Psoas muscle (tissue), 8 donors: ENCODE measurements around the gene EYA4. TPM values are rescaled to one million over a fixed set of nuclear protein-coding genes. Genes with fewer than 3 reads are reported as not detected.
A peak's percentile ranks its signal among the peaks of the same experiment; 100 is the strongest.

Experiments
- ATAC-seq, 4 donors: fragments of 200-7000 bp; cut with Tn5 transposase; one replicate each; pipeline ENCODE4 v1.9.1; 2020; ENCODE audit warnings: moderate library complexity in 3 of 4, mild to moderate bottlenecking in 2 of 4
- DNase-seq, 2 donors: peaks; one replicate each; pipeline ENCODE4 v3.0.0-alpha.2; 2020
- H3K27ac ChIP-seq: fragments of 200-600 bp; one replicate; pipeline ENCODE4 v1.8.0; 2022
- H3K27me3 ChIP-seq, 3 donors: fragments of 200-600 bp in 1 of 3; one replicate each; pipeline versions ENCODE4 v1.6.1 to v1.8.0; 2013 to 2022; ENCODE audit warnings: low read length in 2 of 3, mild to moderate bottlenecking in 2 of 3, moderate library complexity in 1 of 3; ENCODE audit not compliant: insufficient read depth in 3 of 3
- H3K36me3 ChIP-seq, 2 donors: fragments of 200-600 bp in 1 of 2; one replicate each; pipeline versions ENCODE4 v1.6.1 to v1.8.0; 2013 to 2022; ENCODE audit warnings: low read depth in 1 of 2, mild to moderate bottlenecking in 1 of 2, moderate library complexity in 1 of 2; ENCODE audit not compliant: insufficient read depth in 1 of 2
- H3K4me1 ChIP-seq: fragments of 200-600 bp; one replicate; pipeline ENCODE4 v1.8.0; 2022
- H3K4me3 ChIP-seq: fragments of 200-600 bp; one replicate; pipeline ENCODE4 v1.8.0; 2022; ENCODE audit warnings: mild to moderate bottlenecking
- H3K9me3 ChIP-seq: fragments of 200-600 bp; one replicate; pipeline ENCODE4 v1.8.0; 2022
- CTCF ChIP-seq: fragments of 200-600 bp; IDR thresholded peaks from one replicate; pipeline ENCODE4 v1.8.0; 2022; ENCODE audit warnings: antibody characterized with exemption
- WGBS, 3 donors: extraction: QIAGEN DNeasy Blood & Tissue Kit; methylation state at CpG; one replicate each; pipeline versions ENCODE4 v1.1.6 to v1.1.7; 2013; 5-methylcytosine and 5-hydroxymethylcytosine counted together
- intact Hi-C, 2 donors: fragments of 100-400 bp; cut with DNase I; formaldehyde crosslinking; loops; one replicate each; pipeline versions ENCODE4 v1.11.0 to v1.14.2; 2022
- polyA plus RNA-seq, 3 donors: library from polyadenylated mRNA; stranded (reverse); fragments of 200-250 nt; gene quantifications; one replicate each; pipeline ENCODE4 v1.2.3, GENCODE V29; 2013
- total RNA-seq, 4 donors: library from RNA; stranded (reverse); fragmentation: NEBNext Ultra II Directional in 2 of 4; extraction: Animal tissue kit (Norgen Biotek cat#: 25700) in 2 of 4; gene quantifications; one replicate each; pipeline versions ENCODE4 v1.2.1 to v1.2.4, GENCODE V29; 2021 to 2023
- donor health status: healthy with polysubstance abuse.
- donor health status: DM: no; HTN: no; CAD: no; lungs with moderate emphysema.
- donor health status: Bipolar disorder and iron deficiency.
- donor health status: healthy.
- donor health status: DM: yes; HTN: yes; CAD: no.
- donor health status: DM: no; HTN: no; CAD: no.
- donor health status: DM: no; HTN: no; CAD: no.
- donor health status: DM: yes; HTN: yes; CAD: no.

Gene EYA4
- total and polyA plus RNA-seq, 7 donors, result 5.6 to 48.3 (median 32.8) TPM

- DNase-seq (no peak), ATAC-seq (no peak)
- Histone ChIP-seq H3K4me3 (no peak overlapping the region), H3K27ac (peak overlapping the region; percentile 59), H3K4me1 (peaks cover 18% of the 10 kb centered on the region), H3K36me3 (no peaks in the 10 kb centered on the region), H3K9me3 (no peaks in the 10 kb centered on the region), H3K27me3 (no peaks in the 10 kb centered on the region)
- TF ChIP-seq CTCF, result no peak
- intact Hi-C loops, result no loop called here
- WGBS, 3 donors, result 72 to 86% (median 84%) methylated on average over 3 of the region's 3 CpGs
Observed at GRCh38 chr6:133426038-133426437, 184.9 kb downstream of the EYA4 start.

GRCh38 chr6:133428295-133428694 lies 187.1 kb downstream of the EYA4 start:
- intact Hi-C loops, result no loop called here
- no peaks in the 10 kb centered on the region for H3K9me3 ChIP-seq
- peaks cover 30% of the 10 kb centered on the region for H3K4me1 ChIP-seq
- no peak for DNase-seq
- TF ChIP-seq CTCF, result no peak
- 74 to 85% (median 77%) methylated on average over 3 of the region's 3 CpGs for WGBS, 3 donors
- H3K36me3 ChIP-seq, result no peaks in the 10 kb centered on the region
- no peaks in the 10 kb centered on the region for H3K27me3 ChIP-seq
- no peak for ATAC-seq
- peak overlapping the region; percentile 27 for H3K27ac ChIP-seq
- H3K4me3 ChIP-seq, result no peak overlapping the region

GRCh38 chr6:133430530-133430929 lies 189.4 kb downstream of the EYA4 start:
- intact Hi-C loops, result loop anchor here (5.0 to 10.0 kb wide), 2 partner anchors 33 to 56 kb away; no protein-coding TSS in a partner anchor
- H3K4me3 ChIP-seq, result no peak overlapping the region
- H3K36me3 ChIP-seq, result no peaks in the 10 kb centered on the region
- ATAC-seq, result no peak
- no peaks in the 10 kb centered on the region for H3K27me3 ChIP-seq
- peak overlapping the region; percentile 78 for H3K27ac ChIP-seq
- H3K4me1 ChIP-seq, result peaks cover 52% of the 10 kb centered on the region
- DNase-seq, result no peak
- TF ChIP-seq CTCF, result no peak
- no peaks in the 10 kb centered on the region for H3K9me3 ChIP-seq

- Histone ChIP-seq H3K27ac (peak overlapping the region; percentile 78), H3K4me1 (peaks cover 53% of the 10 kb centered on the region), H3K4me3 (no peak overlapping the region), H3K9me3 (no peaks in the 10 kb centered on the region), H3K36me3 (no peaks in the 10 kb centered on the region), H3K27me3 (no peaks in the 10 kb centered on the region)
- intact Hi-C loops, result loop anchor here (5.0 to 10.0 kb wide), 2 partner anchors 34 to 56 kb away; no protein-coding TSS in a partner anchor
- DNase-seq (no peak), ATAC-seq (no peak)
- TF ChIP-seq CTCF, result no peak
Observed at GRCh38 chr6:133431031-133431430, 189.9 kb downstream of the EYA4 start.
